ENCODE data around the gene TCL1B. TPM values are rescaled to one million over a fixed set of nuclear protein-coding genes. Genes with fewer than 3 reads are reported as not detected.

TCL1B gene
- total and polyA plus RNA-seq, 2 of the 13 experiments (the other 11 are each of a cell fraction or from before 2014, with no cell fraction given), result not detected

GRCh38 chr14:95645389-95645996 is 40.7 kb upstream of the TCL1B start:
- in situ Hi-C loops (cut with HindIII; ENCODE audit: extremely low pct_ligation_motif_present, low pct_unique_long_range_greater_than_20kb), result no loop called here

GRCh38 chr14:95647926-95648325 is 38.3 kb upstream of the TCL1B start:
- in situ Hi-C loops (cut with HindIII; ENCODE audit: extremely low pct_ligation_motif_present, low pct_unique_long_range_greater_than_20kb), result no loop called here
- CTCF ChIA-PET (ENCODE audit: low intra/inter-chr PET ratio, low total read pairs), result no interaction called here
- no TSS peak for BruUV-seq (replicated peaks)
- TF ChIP-seq, protein P1, sequence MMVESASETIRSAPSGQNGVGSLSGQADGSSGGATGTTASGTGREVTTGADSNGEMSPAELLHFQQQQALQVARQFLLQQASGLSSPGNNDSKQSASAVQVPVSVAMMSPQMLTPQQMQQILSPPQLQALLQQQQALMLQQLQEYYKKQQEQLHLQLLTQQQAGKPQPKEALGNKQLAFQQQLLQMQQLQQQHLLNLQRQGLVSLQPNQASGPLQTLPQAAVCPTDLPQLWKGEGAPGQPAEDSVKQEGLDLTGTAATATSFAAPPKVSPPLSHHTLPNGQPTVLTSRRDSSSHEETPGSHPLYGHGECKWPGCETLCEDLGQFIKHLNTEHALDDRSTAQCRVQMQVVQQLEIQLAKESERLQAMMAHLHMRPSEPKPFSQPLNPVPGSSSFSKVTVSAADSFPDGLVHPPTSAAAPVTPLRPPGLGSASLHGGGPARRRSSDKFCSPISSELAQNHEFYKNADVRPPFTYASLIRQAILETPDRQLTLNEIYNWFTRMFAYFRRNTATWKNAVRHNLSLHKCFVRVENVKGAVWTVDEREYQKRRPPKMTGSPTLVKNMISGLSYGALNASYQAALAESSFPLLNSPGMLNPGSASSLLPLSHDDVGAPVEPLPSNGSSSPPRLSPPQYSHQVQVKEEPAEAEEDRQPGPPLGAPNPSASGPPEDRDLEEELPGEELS (CRISPR knock-in tag; IDR thresholded peaks at IDR 0.05), result no peak
- TF ChIP-seq, protein P2, sequence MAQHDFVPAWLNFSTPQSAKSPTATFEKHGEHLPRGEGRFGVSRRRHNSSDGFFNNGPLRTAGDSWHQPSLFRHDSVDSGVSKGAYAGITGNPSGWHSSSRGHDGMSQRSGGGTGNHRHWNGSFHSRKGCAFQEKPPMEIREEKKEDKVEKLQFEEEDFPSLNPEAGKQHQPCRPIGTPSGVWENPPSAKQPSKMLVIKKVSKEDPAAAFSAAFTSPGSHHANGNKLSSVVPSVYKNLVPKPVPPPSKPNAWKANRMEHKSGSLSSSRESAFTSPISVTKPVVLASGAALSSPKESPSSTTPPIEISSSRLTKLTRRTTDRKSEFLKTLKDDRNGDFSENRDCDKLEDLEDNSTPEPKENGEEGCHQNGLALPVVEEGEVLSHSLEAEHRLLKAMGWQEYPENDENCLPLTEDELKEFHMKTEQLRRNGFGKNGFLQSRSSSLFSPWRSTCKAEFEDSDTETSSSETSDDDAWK (CRISPR knock-in tag; IDR thresholded peaks at IDR 0.05), result no peak
- TF ChIP-seq ZKSCAN5 (CRISPR knock-in tag; IDR thresholded peaks at IDR 0.05), result no peak
- TF ChIP-seq, protein P3, sequence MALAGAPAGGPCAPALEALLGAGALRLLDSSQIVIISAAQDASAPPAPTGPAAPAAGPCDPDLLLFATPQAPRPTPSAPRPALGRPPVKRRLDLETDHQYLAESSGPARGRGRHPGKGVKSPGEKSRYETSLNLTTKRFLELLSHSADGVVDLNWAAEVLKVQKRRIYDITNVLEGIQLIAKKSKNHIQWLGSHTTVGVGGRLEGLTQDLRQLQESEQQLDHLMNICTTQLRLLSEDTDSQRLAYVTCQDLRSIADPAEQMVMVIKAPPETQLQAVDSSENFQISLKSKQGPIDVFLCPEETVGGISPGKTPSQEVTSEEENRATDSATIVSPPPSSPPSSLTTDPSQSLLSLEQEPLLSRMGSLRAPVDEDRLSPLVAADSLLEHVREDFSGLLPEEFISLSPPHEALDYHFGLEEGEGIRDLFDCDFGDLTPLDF (CRISPR knock-in tag; IDR thresholded peaks at IDR 0.05), result no peak
- TF ChIP-seq TRIM24 (CRISPR knock-in tag; IDR thresholded peaks at IDR 0.05), result no peak
- TF ChIP-seq, protein P4, sequence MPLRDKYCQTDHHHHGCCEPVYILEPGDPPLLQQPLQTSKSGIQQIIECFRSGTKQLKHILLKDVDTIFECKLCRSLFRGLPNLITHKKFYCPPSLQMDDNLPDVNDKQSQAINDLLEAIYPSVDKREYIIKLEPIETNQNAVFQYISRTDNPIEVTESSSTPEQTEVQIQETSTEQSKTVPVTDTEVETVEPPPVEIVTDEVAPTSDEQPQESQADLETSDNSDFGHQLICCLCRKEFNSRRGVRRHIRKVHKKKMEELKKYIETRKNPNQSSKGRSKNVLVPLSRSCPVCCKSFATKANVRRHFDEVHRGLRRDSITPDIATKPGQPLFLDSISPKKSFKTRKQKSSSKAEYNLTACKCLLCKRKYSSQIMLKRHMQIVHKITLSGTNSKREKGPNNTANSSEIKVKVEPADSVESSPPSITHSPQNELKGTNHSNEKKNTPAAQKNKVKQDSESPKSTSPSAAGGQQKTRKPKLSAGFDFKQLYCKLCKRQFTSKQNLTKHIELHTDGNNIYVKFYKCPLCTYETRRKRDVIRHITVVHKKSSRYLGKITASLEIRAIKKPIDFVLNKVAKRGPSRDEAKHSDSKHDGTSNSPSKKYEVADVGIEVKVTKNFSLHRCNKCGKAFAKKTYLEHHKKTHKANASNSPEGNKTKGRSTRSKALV (CRISPR knock-in tag; IDR thresholded peaks at IDR 0.05), result no peak
- TF ChIP-seq ZNF724P (CRISPR knock-in tag; IDR thresholded peaks at IDR 0.05; ENCODE audit: borderline replicate concordance), result no peak

More at GRCh38 chr14:95645389-95645996, 40.7 kb upstream of the TCL1B start:
- H3K4me2 ChIP-seq (ENCODE audit: low read depth, low read length), result no peak overlapping the region
- FAIRE-seq (no peak), ATAC-seq (no peak), DNase-seq (ENCODE audit: low spot score) (no peak)
- ChIA-PET POLR2A (no interaction called here), CTCF (ENCODE audit: low intra/inter-chr PET ratio, low total read pairs) (no interaction called here)
- no TSS peak for BruUV-seq (replicated peaks)
- intact Hi-C loops (cut with micrococcal nuclease; ENCODE audit: unreplicated experiment), result no loop called here
- TF ChIP-seq BRD4 (CRISPR knock-in tag; IDR thresholded peaks at IDR 0.05), result no peak
- TF ChIP-seq TCF7 (IDR thresholded peaks at IDR 0.05; ENCODE audit: low read depth), result no peak
- no peak for TF ChIP-seq HMG20B (CRISPR knock-in tag; conservative IDR thresholded peaks at IDR 0.05)
- no peak for TF ChIP-seq ZNF292 (CRISPR knock-in tag; IDR thresholded peaks at IDR 0.05; ENCODE audit: borderline replicate concordance, low read depth)
- no peak for TF ChIP-seq ZNF24 (IDR thresholded peaks at IDR 0.05)
- no peak for TF ChIP-seq ZNF124 (CRISPR knock-in tag; IDR thresholded peaks at IDR 0.05)
- no peak for TF ChIP-seq SP1 (IDR thresholded peaks at IDR 0.05)
- no peak for TF ChIP-seq SP1 (CRISPR knock-in tag; IDR thresholded peaks at IDR 0.05)
- TF ChIP-seq HNRNPH1 (optimal IDR thresholded peaks at IDR 0.05; ENCODE audit: low read depth, low read length), result no peak
- no peak for TF ChIP-seq ZFP82 (CRISPR knock-in tag; IDR thresholded peaks at IDR 0.05; ENCODE audit: borderline replicate concordance)
- no peak for TF ChIP-seq SP140L (CRISPR knock-in tag; IDR thresholded peaks at IDR 0.05; ENCODE audit: borderline replicate concordance)
- TF ChIP-seq U2AF2 (IDR thresholded peaks at IDR 0.05; ENCODE audit: low read depth, low read length), result no peak
- TF ChIP-seq RNF2 (conservative IDR thresholded peaks at IDR 0.05; ENCODE audit: low read depth), result no peak
- peaks cover 12% of the 10 kb centered on the region for H3K4me1 ChIP-seq (ENCODE audit: insufficient read depth, low read length)
- H3K9me3 ChIP-seq (ENCODE audit: low read length), result no peaks in the 10 kb centered on the region
- H3K79me2 ChIP-seq (ENCODE audit: insufficient read depth, low read length), result no peaks in the 10 kb centered on the region
- no peak overlapping the region for H3K27ac ChIP-seq (ENCODE audit: extremely low read length, insufficient read depth, low read length)
- H3K4me3 ChIP-seq (replicated peaks in 1 of 3; ENCODE audit: insufficient read depth in 1 of 3, low read depth in 2 of 3, low read length in 3 of 3), result no peak overlapping the region
- WGBS (ENCODE audit: low lambda C conversion rate), result 24% methylated on average over 6 of the region's 10 CpGs
- no peak overlapping the region for H3K9ac ChIP-seq (ENCODE audit: insufficient read depth, low read depth, low read length)
- no peaks in the 10 kb centered on the region for H4K20me1 ChIP-seq (ENCODE audit: insufficient read depth, low read length)
- peaks cover 2 to 5% of the 10 kb centered on the region in 2 experiments; a peak in 2 of 5 replicates for H3K27me3 ChIP-seq (ENCODE audit: control insufficient read depth in 1 of 2, insufficient read depth in 2 of 2, low read length in 2 of 2)
- H3K36me3 ChIP-seq (replicated peaks in 1 of 2; ENCODE audit: control insufficient read depth in 1 of 2, insufficient read depth in 2 of 2, low read length in 2 of 2), result no peaks in the 10 kb centered on the region
- no peak overlapping the region for H2AFZ ChIP-seq (ENCODE audit: low read length)

More at GRCh38 chr14:95647926-95648325, 38.3 kb upstream of the TCL1B start:
- Histone ChIP-seq H3K79me2 (ENCODE audit: insufficient read depth, low read length) (no peaks in the 10 kb centered on the region), H3K9me3 (ENCODE audit: low read length) (no peaks in the 10 kb centered on the region), H3K4me2 (ENCODE audit: low read depth, low read length) (no peak overlapping the region), H2AFZ (ENCODE audit: low read length) (no peak overlapping the region), H3K4me1 (ENCODE audit: insufficient read depth, low read length) (peaks cover 12% of the 10 kb centered on the region), H3K27me3 (ENCODE audit: control insufficient read depth in 1 of 2, insufficient read depth in 2 of 2, low read length in 2 of 2) (peaks cover 2 to 10% of the 10 kb centered on the region in 2 experiments; a peak in 2 of 5 replicates), H3K4me3 (replicated peaks in 1 of 3; ENCODE audit: insufficient read depth in 1 of 3, low read depth in 2 of 3, low read length in 3 of 3) (no peak overlapping the region), H3K36me3 (replicated peaks in 1 of 2; ENCODE audit: control insufficient read depth in 1 of 2, insufficient read depth in 2 of 2, low read length in 2 of 2) (no peaks in the 10 kb centered on the region), H3K27ac (ENCODE audit: extremely low read length, insufficient read depth, low read length) (no peak overlapping the region), H4K20me1 (ENCODE audit: insufficient read depth, low read length) (no peaks in the 10 kb centered on the region), H3K9ac (ENCODE audit: insufficient read depth, low read depth, low read length) (no peak overlapping the region)
- 0% methylated on average over 3 of the region's 3 CpGs for WGBS (ENCODE audit: low lambda C conversion rate)
- FAIRE-seq (no peak), DNase-seq (ENCODE audit: low spot score) (no peak), ATAC-seq (no peak)
- POLR2A ChIA-PET, result no interaction called here
- intact Hi-C loops (cut with micrococcal nuclease; ENCODE audit: unreplicated experiment), result no loop called here
